Upper lobe of left lung (tissue), 4 donors: ENCODE data around the gene C11orf24.

Experiments used
- CTCF ChIP-seq, 6 experiments: fragments of 450-650 bp in 4 of 6; fragments of 200-600 bp in 2 of 6; sonication (generic) in 2 of 6; IDR thresholded peaks; one replicate each; pipeline ENCODE4 v1.5.1; 2016 to 2019; ENCODE audit warnings: antibody characterized with exemption in 6 of 6
- POLR2A ChIP-seq, 4 donors: fragments of 450-650 bp; IDR thresholded peaks; one replicate each; pipeline ENCODE4 v1.5.1; 2016 to 2017; ENCODE audit warnings: antibody characterized with exemption in 4 of 4, mild to moderate bottlenecking in 2 of 4

- TF ChIP-seq CTCF (IDR thresholded peaks at IDR 0.05) (no peak), POLR2A (IDR thresholded peaks at IDR 0.05) (no peak)
Observed at GRCh38 chr11:68293708-68294107, 21.9 kb upstream of the C11orf24 start.
